Calu3 (cell line): Measurements from ENCODE around the gene HOGA1. TPM values are rescaled to one million over a fixed set of nuclear protein-coding genes. Genes with fewer than 3 reads are reported as not detected.

Source experiments
- Bru-seq: library from RNA; stranded (reverse); fragments of 400-500 nt; gene quantifications from one replicate; lab custom pipeline; 2021; lab: Mats Ljungman, UMichigan
- BruChase-seq, 2 experiments: library from RNA; stranded (reverse); fragments of 400-500 nt; gene quantifications; one replicate each; lab custom pipeline; 2021; lab: Mats Ljungman, UMichigan
- BruUV-seq: library from RNA; stranded (reverse); fragments of 400-500 nt; replicated peaks from 2 replicates; lab custom pipeline; 2021; lab: Mats Ljungman, UMichigan
- CTCF ChIA-PET: fragments of 300-600 bp; sonication (Branson Sonifier 250); formaldehyde crosslinking; loops from one replicate; lab custom pipeline; 2022; ENCODE audit warnings: antibody characterized with exemption; lab: Charles Lee
- DNase-seq: peaks from one replicate; pipeline ENCODE4 v3.0.0; 2022
- H3K27ac Mint-ChIP-seq: one replicate; pipeline ENCODE4 v1.8.0; 2022; ENCODE audit warnings: mixed read lengths; ENCODE audit not compliant: unreplicated experiment
- H3K27me3 Mint-ChIP-seq: one replicate; pipeline ENCODE4 v1.8.0; 2022; ENCODE audit warnings: mixed read lengths; ENCODE audit not compliant: unreplicated experiment
- H3K36me3 Mint-ChIP-seq: one replicate; pipeline ENCODE4 v1.8.0; 2022; ENCODE audit warnings: mild to moderate bottlenecking, moderate library complexity, mixed read lengths; ENCODE audit not compliant: insufficient read depth, unreplicated experiment
- H3K4me1 Mint-ChIP-seq: one replicate; pipeline ENCODE4 v1.8.0; 2022; ENCODE audit warnings: mild to moderate bottlenecking, low read depth, mixed read lengths; ENCODE audit not compliant: unreplicated experiment
- H3K4me3 Mint-ChIP-seq: one replicate; pipeline ENCODE4 v1.8.0; 2022; ENCODE audit warnings: mild to moderate bottlenecking, low read depth, moderate library complexity, mixed read lengths; ENCODE audit not compliant: unreplicated experiment
- H3K9me3 Mint-ChIP-seq: one replicate; pipeline ENCODE4 v1.8.0; 2022; ENCODE audit warnings: low read depth, mixed read lengths; ENCODE audit not compliant: unreplicated experiment
- CTCF ChIP-seq: fragments of 200-600 bp; IDR thresholded peaks from one replicate; pipeline ENCODE4 v1.8.0; 2022; ENCODE audit warnings: antibody characterized with exemption; ENCODE audit not compliant: unreplicated experiment
- intact Hi-C: fragments of 100-400 bp; cut with micrococcal nuclease; formaldehyde crosslinking; loops from one replicate; pipeline ENCODE4 v1.10.0; 2022; ENCODE audit not compliant: unreplicated experiment
- long read RNA-seq: library from polyadenylated mRNA; stranded (forward); transcript quantifications from one replicate; pipeline ENCODE4 v2.0.0, GENCODE V29; 2022
- total RNA-seq: library from RNA; stranded (reverse); gene quantifications from 2 replicates; pipeline ENCODE4 v1.2.3, GENCODE V29; 2022

Gene HOGA1
- total RNA-seq (7.8 and 7.9 TPM in 2 replicates), Bru-seq, nascent RNA (percentile 61 among the genes with signal in this experiment), BruChase-seq, experiment 1, labeled RNA remaining after a 6-hour chase (percentile 76 among the genes with signal in this experiment), BruChase-seq, experiment 2, labeled RNA remaining after a 2-hour chase (percentile 65 among the genes with signal in this experiment)
- long read RNA-seq, transcript HOGA1-203 (3 exons, 1,999 nt), result major isoform, 7 of 12 reads
- long read RNA-seq, partial matches to known transcripts, result 0 of 12 reads
- long read RNA-seq, other reads (novel, unspliced or antisense), result 2 of 12 reads

- no peaks in the 10 kb centered on the region for H3K27me3 Mint-ChIP-seq
- H3K9me3 Mint-ChIP-seq, result no peaks in the 10 kb centered on the region
- H3K27ac Mint-ChIP-seq, result peak within 1 kb of the TSS; percentile 88
- intact Hi-C loops, result no loop called here
- H3K4me3 Mint-ChIP-seq, result peak within 1 kb of the TSS; percentile 71
- TF ChIP-seq CTCF, result no peak
- CTCF ChIA-PET, result interaction anchor here (0.6 to 3.1 kb wide), 7 partner anchors 9 to 1012 kb away, joined by 3 to 21 read pairs (median 4); partner anchors contain the start of gene ANKRD2
- peaks cover 8% of the 10 kb centered on the region for H3K36me3 Mint-ChIP-seq
- peaks cover 44% of the 10 kb centered on the region for H3K4me1 Mint-ChIP-seq
- no TSS peak for BruUV-seq
- peak; percentile 88 for DNase-seq
Observed at GRCh38 chr10:97584060-97584797, at the start of gene HOGA1. TSS of gene HOGA1 (plus strand) at chr10:97584389. CDS start at chr10:97584704, 315 bp downstream.

- intact Hi-C loops, result loop anchor here (2.0 kb wide), 1 partner anchor 78 kb away; no protein-coding TSS in a partner anchor
- TF ChIP-seq CTCF, result no peak
- Mint-ChIP-seq H3K36me3 (peaks cover under 1% of the 10 kb centered on the region), H3K4me1 (no peaks in the 10 kb centered on the region), H3K27me3 (no peaks in the 10 kb centered on the region), H3K27ac (no peak overlapping the region), H3K9me3 (no peaks in the 10 kb centered on the region), H3K4me3 (no peak overlapping the region)
- DNase-seq, result peak; percentile 46
- no TSS peak for BruUV-seq
- CTCF ChIA-PET, result interaction anchor here (0.5 to 0.9 kb wide), 3 partner anchors 12 to 94 kb away, joined by 3 to 5 read pairs (median 4); no protein-coding TSS in a partner anchor
Observed at GRCh38 chr10:97534746-97535367, 49.3 kb upstream of the HOGA1 start.

- Mint-ChIP-seq H3K27ac (no peak overlapping the region), H3K27me3 (no peaks in the 10 kb centered on the region), H3K9me3 (no peaks in the 10 kb centered on the region), H3K4me1 (peaks cover 7% of the 10 kb centered on the region), H3K4me3 (no peak overlapping the region), H3K36me3 (peaks cover 1% of the 10 kb centered on the region)
- TF ChIP-seq CTCF, result no peak
- DNase-seq, result no peak
- CTCF ChIA-PET, result interaction anchor here (0.7 kb wide), 1 partner anchor 38 kb away, joined by 5 read pairs; no protein-coding TSS in a partner anchor
- BruUV-seq, result no TSS peak
- intact Hi-C loops, result no loop called here
Observed at GRCh38 chr10:97537186-97537869, 46.9 kb upstream of the HOGA1 start.

GRCh38 chr10:97538411-97538810, 45.8 kb upstream of the HOGA1 start:
- H3K4me3 Mint-ChIP-seq, result no peak overlapping the region
- H3K27me3 Mint-ChIP-seq, result no peaks in the 10 kb centered on the region
- no peak overlapping the region for H3K27ac Mint-ChIP-seq
- intact Hi-C loops, result no loop called here
- BruUV-seq, result no TSS peak
- peaks cover 10% of the 10 kb centered on the region for H3K36me3 Mint-ChIP-seq
- CTCF ChIA-PET, result interaction anchor here (0.7 kb wide), 1 partner anchor 39 kb away, joined by 5 read pairs; no protein-coding TSS in a partner anchor
- TF ChIP-seq CTCF, result no peak
- no peak for DNase-seq
- peaks cover 18% of the 10 kb centered on the region for H3K4me1 Mint-ChIP-seq
- no peaks in the 10 kb centered on the region for H3K9me3 Mint-ChIP-seq
